K562 (cell line): ENCODE results near the gene HMOX2. TPM values are rescaled to one million over a fixed set of nuclear protein-coding genes. Genes with fewer than 3 reads are reported as not detected.

Source experiments
- BCOR ChIP-seq: fragments of 450-650 bp; IDR thresholded peaks from 2 replicates; pipeline ENCODE4 v1.6.1; 2016
- CBFA2T2 ChIP-seq: fragments of 450-650 bp; conservative IDR thresholded peaks from 2 replicates; pipeline ENCODE4 v1.6.1; 2017; ENCODE audit warnings: mild to moderate bottlenecking
- CBX1 ChIP-seq: sonication (generic); IDR thresholded peaks from 2 replicates; pipeline ENCODE4 v1.6.1; 2016; ENCODE audit warnings: antibody characterized with exemption, low read depth, mild to moderate bottlenecking
- CHCHD3 ChIP-seq: fragments of 250-450 bp; sonication (Bioruptor Pico); IDR thresholded peaks from 2 replicates; pipeline ENCODE4 v2.1.2; 2022; ENCODE audit warnings: mild to moderate bottlenecking
- DMBX1 ChIP-seq: fragments of 250-450 bp; sonication (Bioruptor Pico); IDR thresholded peaks from 2 replicates; pipeline ENCODE4 v1.8.0; 2022; ENCODE audit warnings: inconsistent platforms, mild to moderate bottlenecking, moderate library complexity, borderline replicate concordance
- GATA2 ChIP-seq: sonication (generic); formaldehyde crosslinking; IDR thresholded peaks from 2 replicates; pipeline ENCODE4 v1.4.0; 2020; ENCODE audit warnings: mild to moderate bottlenecking, missing genetic modification reagents
- GTF2B ChIP-seq: IDR thresholded peaks from 2 replicates; pipeline ENCODE4 v1.6.1; 2011; ENCODE audit not compliant: insufficient read length; ENCODE audit errors: extremely low read depth
- HMGN3 ChIP-seq: IDR thresholded peaks from 2 replicates; pipeline ENCODE4 v1.6.1; 2011; ENCODE audit warnings: borderline replicate concordance, low read depth, mild to moderate bottlenecking, mixed read lengths, low read length; ENCODE audit not compliant: insufficient read length; ENCODE audit errors: extremely low read depth
- IFI16 ChIP-seq: fragments of 250-450 bp; sonication (Bioruptor Pico); IDR thresholded peaks from 2 replicates; pipeline ENCODE4 v2.1.2; 2022; ENCODE audit warnings: mild to moderate bottlenecking, inconsistent platforms
- KLF1 ChIP-seq: fragments of 450-650 bp; IDR thresholded peaks from 2 replicates; pipeline ENCODE4 v1.6.1; 2016; ENCODE audit warnings: missing genetic modification characterization, missing compliant biosample characterization
- MAZ ChIP-seq, 2 experiments: fragments of 450-650 bp in 1 of 2; sonication (generic) in 1 of 2; formaldehyde crosslinking; IDR thresholded peaks in 1 of 2; conservative IDR thresholded peaks in 1 of 2; 2 replicates each; pipeline versions ENCODE4 v1.4.0 to v1.5.0; 2020; ENCODE audit warnings: mild to moderate bottlenecking in 1 of 2, missing genetic modification reagents in 1 of 2
- MED1 ChIP-seq: sonication (generic); formaldehyde crosslinking; IDR thresholded peaks from 2 replicates; pipeline ENCODE4 v1.8.1; 2023; ENCODE audit warnings: missing genetic modification reagents, borderline replicate concordance
- MYC ChIP-seq, 2 experiments: fragments of 250-450 bp in 1 of 2; sonication (Bioruptor Pico) in 1 of 2; IDR thresholded peaks; 2 replicates each; pipeline versions ENCODE4 v1.5.1 to v1.6.1; 2012 to 2021; ENCODE audit warnings: low read depth in 2 of 2, borderline replicate concordance in 1 of 2, improper control_type of control experiment in 1 of 2, low read length in 1 of 2, mild to moderate bottlenecking in 1 of 2, moderate library complexity in 1 of 2
- POLR2A ChIP-seq: fragments of 450-650 bp; conservative IDR thresholded peaks from 2 replicates; pipeline ENCODE4 v1.6.1; 2016
- PPARD ChIP-seq: fragments of 250-450 bp; sonication (Bioruptor Pico); IDR thresholded peaks from 2 replicates; pipeline ENCODE4 v1.8.0; 2022; ENCODE audit warnings: inconsistent platforms, mild to moderate bottlenecking, moderate library complexity
- PYGO2 ChIP-seq: fragments of 450-650 bp; IDR thresholded peaks from 2 replicates; pipeline ENCODE4 v1.6.1; 2016; ENCODE audit warnings: mild to moderate bottlenecking, missing genetic modification characterization, moderate library complexity, missing compliant biosample characterization
- TAF9B ChIP-seq: fragments of 450-650 bp; IDR thresholded peaks from 2 replicates; pipeline ENCODE4 v1.6.1; 2018; ENCODE audit warnings: mild to moderate bottlenecking; ENCODE audit not compliant: partially characterized antibody
- YBX1 ChIP-seq: fragments of 450-650 bp; IDR thresholded peaks from 2 replicates; pipeline ENCODE4 v1.7.1; 2016; ENCODE audit warnings: mild to moderate bottlenecking
- ZFX ChIP-seq: sonication (generic); formaldehyde crosslinking; IDR thresholded peaks from 2 replicates; pipeline ENCODE4 v1.8.0; 2022; ENCODE audit warnings: mild to moderate bottlenecking, missing genetic modification reagents, moderate library complexity
- ZNF121 ChIP-seq: sonication (generic); formaldehyde crosslinking; conservative IDR thresholded peaks from 2 replicates; pipeline ENCODE4 v1.8.0; 2022; ENCODE audit warnings: missing genetic modification reagents
- ZNF436 ChIP-seq: fragments of 250-450, 450-650 bp; sonication (Bioruptor Pico); formaldehyde crosslinking; IDR thresholded peaks from 2 replicates; pipeline ENCODE4 v1.7.0; 2020; ENCODE audit warnings: mild to moderate bottlenecking
- ZNF561 ChIP-seq: fragments of 450-650 bp; formaldehyde crosslinking; conservative IDR thresholded peaks from 2 replicates; pipeline ENCODE4 v1.4.0; 2020; ENCODE audit warnings: mild to moderate bottlenecking, moderate library complexity
- polyA plus RNA-seq, 8 experiments: library from polyadenylated mRNA; depleted of rRNA in 4 of 8; stranded (reverse) in 5 of 8; unstranded in 3 of 8; fragments of >200 nt; fragmentation: Nextera tagmentation in 2 of 8; fragmentation: Illumina TruSeq in 1 of 8; extraction: Ambion mirVana in 2 of 8; extraction: Trizol in 1 of 8; gene quantifications; 2 replicates each; pipeline versions ENCODE4 v1.2.1 to v1.2.3, GENCODE V29; 2011 to 2014; ENCODE audit warnings: inconsistent platforms in 1 of 8, missing spikeins in 1 of 8
- total RNA-seq, 7 experiments: library from RNA; depleted of rRNA in 6 of 7; stranded (reverse); fragments of >200 nt in 6 of 7; fragmentation: Illumina TruSeq in 2 of 7; extraction: Trizol in 2 of 7; gene quantifications; 2 replicates each; pipeline versions ENCODE4 v1.2.1 to v1.2.3, GENCODE V29; 2011 to 2021; ENCODE audit warnings: low replicate concordance in 1 of 7
- TF ChIP-seq, protein P1 (sequence below): fragments of 250-450 bp; sonication (Bioruptor Pico); IDR thresholded peaks from 2 replicates; pipeline ENCODE4 v1.8.0; 2021; ENCODE audit warnings: borderline replicate concordance, mild to moderate bottlenecking, moderate library complexity; ENCODE audit not compliant: poor library complexity, severe bottlenecking
- TF ChIP-seq, protein P2 (sequence below), 2 experiments: fragments of 450-650 bp; conservative IDR thresholded peaks; 2 replicates each; pipeline ENCODE4 v1.6.1; 2017; ENCODE audit warnings: mild to moderate bottlenecking in 2 of 2, moderate library complexity in 2 of 2
- TF ChIP-seq, protein P3 (sequence below): sonication (generic); formaldehyde crosslinking; IDR thresholded peaks from 2 replicates; pipeline ENCODE4 v1.8.0; 2023; ENCODE audit warnings: mild to moderate bottlenecking, missing genetic modification reagents

HMOX2 gene
- total and polyA plus RNA-seq, 9 of the 15 experiments (the other 6 are each of a cell fraction or from before 2014, with no cell fraction given) = 26.8 to 87.4 (median 57.4) TPM

- TF ChIP-seq ZNF121 (CRISPR knock-in tag) = no peak
- TF ChIP-seq GTF2B = no peak
- no peak for TF ChIP-seq BCOR
- TF ChIP-seq IFI16 (CRISPR knock-in tag) = no peak
- no peak for TF ChIP-seq MED1
- no peak for TF ChIP-seq ZNF436 (CRISPR knock-in tag)
- TF ChIP-seq ZNF561 (CRISPR knock-in tag) = no peak
- no peak for TF ChIP-seq DMBX1
- no peak for TF ChIP-seq PPARD (CRISPR knock-in tag)
- TF ChIP-seq TAF9B = no peak
- TF ChIP-seq MAZ (CRISPR knock-in tag; conservative IDR thresholded peaks at IDR 0.05 in 1 of 2, IDR thresholded peaks at IDR 0.05 in 1 of 2) = peak in 1 of 2 experiments; percentile 21; a peak in 2 of 4 replicates
- no peak for TF ChIP-seq HMGN3
- peak; percentile 88 for TF ChIP-seq POLR2A
- TF ChIP-seq KLF1 = no peak
- peak; percentile 57 for TF ChIP-seq GATA2 (CRISPR knock-in tag)
- no peak for TF ChIP-seq CBX1
- TF ChIP-seq, protein P1, sequence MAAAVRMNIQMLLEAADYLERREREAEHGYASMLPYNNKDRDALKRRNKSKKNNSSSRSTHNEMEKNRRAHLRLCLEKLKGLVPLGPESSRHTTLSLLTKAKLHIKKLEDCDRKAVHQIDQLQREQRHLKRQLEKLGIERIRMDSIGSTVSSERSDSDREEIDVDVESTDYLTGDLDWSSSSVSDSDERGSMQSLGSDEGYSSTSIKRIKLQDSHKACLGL = no peak
- peak; percentile 88 for TF ChIP-seq ZFX (CRISPR knock-in tag)
- TF ChIP-seq, protein P2, sequence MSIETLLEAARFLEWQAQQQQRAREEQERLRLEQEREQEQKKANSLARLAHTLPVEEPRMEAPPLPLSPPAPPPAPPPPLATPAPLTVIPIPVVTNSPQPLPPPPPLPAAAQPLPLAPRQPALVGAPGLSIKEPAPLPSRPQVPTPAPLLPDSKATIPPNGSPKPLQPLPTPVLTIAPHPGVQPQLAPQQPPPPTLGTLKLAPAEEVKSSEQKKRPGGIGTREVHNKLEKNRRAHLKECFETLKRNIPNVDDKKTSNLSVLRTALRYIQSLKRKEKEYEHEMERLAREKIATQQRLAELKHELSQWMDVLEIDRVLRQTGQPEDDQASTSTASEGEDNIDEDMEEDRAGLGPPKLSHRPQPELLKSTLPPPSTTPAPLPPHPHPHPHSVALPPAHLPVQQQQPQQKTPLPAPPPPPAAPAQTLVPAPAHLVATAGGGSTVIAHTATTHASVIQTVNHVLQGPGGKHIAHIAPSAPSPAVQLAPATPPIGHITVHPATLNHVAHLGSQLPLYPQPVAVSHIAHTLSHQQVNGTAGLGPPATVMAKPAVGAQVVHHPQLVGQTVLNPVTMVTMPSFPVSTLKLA (conservative IDR thresholded peaks at IDR 0.05) = peak; percentile 80 to 87
- TF ChIP-seq, protein P3, sequence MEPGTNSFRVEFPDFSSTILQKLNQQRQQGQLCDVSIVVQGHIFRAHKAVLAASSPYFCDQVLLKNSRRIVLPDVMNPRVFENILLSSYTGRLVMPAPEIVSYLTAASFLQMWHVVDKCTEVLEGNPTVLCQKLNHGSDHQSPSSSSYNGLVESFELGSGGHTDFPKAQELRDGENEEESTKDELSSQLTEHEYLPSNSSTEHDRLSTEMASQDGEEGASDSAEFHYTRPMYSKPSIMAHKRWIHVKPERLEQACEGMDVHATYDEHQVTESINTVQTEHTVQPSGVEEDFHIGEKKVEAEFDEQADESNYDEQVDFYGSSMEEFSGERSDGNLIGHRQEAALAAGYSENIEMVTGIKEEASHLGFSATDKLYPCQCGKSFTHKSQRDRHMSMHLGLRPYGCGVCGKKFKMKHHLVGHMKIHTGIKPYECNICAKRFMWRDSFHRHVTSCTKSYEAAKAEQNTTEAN (CRISPR knock-in tag) = no peak
- TF ChIP-seq CBFA2T2 = no peak
- no peak for TF ChIP-seq PYGO2 (tag)
- TF ChIP-seq YBX1 = no peak
- TF ChIP-seq CHCHD3 (CRISPR knock-in tag) = no peak
- TF ChIP-seq MYC (IDR thresholded peaks at IDR 0.05; ENCODE audit: low read depth, low read length) = peak; percentile 91
- 0 out of 2 replicates have a peak, but pooled peaks have one; percentile 16 for TF ChIP-seq MYC (CRISPR knock-in tag; IDR thresholded peaks at IDR 0.05; ENCODE audit: borderline replicate concordance, low read depth)
Observed at GRCh38 chr16:4433914-4434787, 42.0 kb upstream of the HMOX2 start (continued).
